Stimulated activated naive CD8-positive, alpha-beta T cell treated with anti-CD3 and anti-CD28 coated beads, Interleukin-15, amount 100 ng/mL, for 72 hours (primary cell): ENCODE results near the gene LRRC73.
"Not testable (repeated sequence)": the region's sequence is repeated elsewhere in the genome, so short reads cannot be mapped to it uniquely, and the experiment has no call there.

Experiments
- ATAC-seq: fragments of 150-1000 bp; cut with Tn5 transposase; 2 replicates; pipeline ENCODE4 v1.10.0; 2021; ENCODE audit warnings: mild to moderate bottlenecking, moderate library complexity
- DNase-seq, 2 donors: peaks; one replicate each; pipeline ENCODE4 v3.0.0; 2021 to 2022
- H3K27ac Mint-ChIP-seq, 2 donors: one replicate each; pipeline ENCODE4 v1.8.0; 2022; ENCODE audit warnings: mild to moderate bottlenecking in 2 of 2, mixed read lengths in 2 of 2, moderate library complexity in 2 of 2
- H3K27me3 Mint-ChIP-seq: one replicate; pipeline ENCODE4 v1.8.0; 2022; ENCODE audit warnings: mixed read lengths
- H3K4me1 Mint-ChIP-seq: one replicate; pipeline ENCODE4 v1.8.0; 2022; ENCODE audit warnings: mild to moderate bottlenecking, mixed read lengths
- H3K4me3 Mint-ChIP-seq, 2 donors: one replicate each; pipeline ENCODE4 v1.8.0; 2022; ENCODE audit warnings: mild to moderate bottlenecking in 2 of 2, mixed read lengths in 2 of 2, moderate library complexity in 1 of 2
- H3K9me3 Mint-ChIP-seq, 2 donors: one replicate each; pipeline ENCODE4 v1.8.0; 2022; ENCODE audit warnings: mixed read lengths in 2 of 2

Gene LRRC73

GRCh38 chr6:43502666-43503065, 7.5 kb downstream of the LRRC73 start:
- Mint-ChIP-seq H3K9me3 (no peaks in the 10 kb centered on the region), H3K27me3 (peaks cover 6% of the 10 kb centered on the region), H3K4me3 (no peak overlapping the region), H3K4me1 (peaks cover 11% of the 10 kb centered on the region), H3K27ac (no peak overlapping the region)
- ATAC-seq (no peak), DNase-seq (no peak)

GRCh38 chr6:43500921-43501320, 9.2 kb downstream of the LRRC73 start:
- Mint-ChIP-seq H3K27ac (peak overlapping the region in 1 of 2 donors; percentile 23), H3K9me3 (no peaks in the 10 kb centered on the region), H3K27me3 (no peaks in the 10 kb centered on the region), H3K4me3 (no peak overlapping the region), H3K4me1 (no peaks in the 10 kb centered on the region)
- ATAC-seq (no peak), DNase-seq (no peak)

DNA sequence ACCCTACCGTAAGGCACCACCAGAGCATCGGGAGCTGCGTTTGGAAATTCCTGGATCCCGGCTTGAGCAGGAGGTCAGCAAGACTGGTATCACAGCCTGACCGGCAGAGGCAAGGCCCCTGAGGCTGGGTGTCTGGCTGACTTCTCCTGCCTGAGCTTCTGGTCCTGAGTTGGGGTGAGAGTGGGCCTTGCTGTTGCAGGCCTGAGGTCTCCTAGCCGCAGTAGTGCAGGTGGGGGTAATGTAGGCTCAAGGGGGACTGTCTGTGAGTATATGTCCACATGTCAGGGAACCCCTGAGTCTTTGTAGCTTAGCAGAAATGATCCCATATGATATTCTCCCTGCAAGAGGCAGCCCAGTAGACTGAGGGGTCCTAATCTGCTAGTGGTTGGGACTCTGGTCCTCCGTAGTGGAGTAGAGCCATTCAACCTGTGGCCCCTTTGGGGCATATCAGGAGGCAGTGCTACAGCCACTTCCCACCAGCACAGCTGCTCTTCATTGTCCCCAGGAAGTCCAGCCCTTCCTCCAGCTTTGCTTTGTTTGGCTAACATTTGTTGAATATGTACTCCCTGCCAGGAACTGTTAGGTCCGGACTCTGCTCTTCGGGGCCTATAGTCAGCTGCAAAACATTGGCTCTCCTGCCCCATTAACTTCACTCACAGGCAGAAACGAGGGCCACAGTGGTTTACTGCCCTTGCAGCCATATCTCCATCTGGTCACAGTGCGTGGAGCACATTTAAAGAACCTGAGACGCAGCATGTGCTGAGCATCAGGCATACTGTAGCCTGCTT, 10.9 kb downstream of the LRRC73 start:
- no peak for ATAC-seq
- DNase-seq = no peak
- H3K9me3 Mint-ChIP-seq = no peaks in the 10 kb centered on the region
- H3K4me1 Mint-ChIP-seq = peaks cover 14% of the 10 kb centered on the region
- H3K27ac Mint-ChIP-seq = no peak overlapping the region
- no peak overlapping the region for H3K4me3 Mint-ChIP-seq
- no peaks in the 10 kb centered on the region for H3K27me3 Mint-ChIP-seq

DNA sequence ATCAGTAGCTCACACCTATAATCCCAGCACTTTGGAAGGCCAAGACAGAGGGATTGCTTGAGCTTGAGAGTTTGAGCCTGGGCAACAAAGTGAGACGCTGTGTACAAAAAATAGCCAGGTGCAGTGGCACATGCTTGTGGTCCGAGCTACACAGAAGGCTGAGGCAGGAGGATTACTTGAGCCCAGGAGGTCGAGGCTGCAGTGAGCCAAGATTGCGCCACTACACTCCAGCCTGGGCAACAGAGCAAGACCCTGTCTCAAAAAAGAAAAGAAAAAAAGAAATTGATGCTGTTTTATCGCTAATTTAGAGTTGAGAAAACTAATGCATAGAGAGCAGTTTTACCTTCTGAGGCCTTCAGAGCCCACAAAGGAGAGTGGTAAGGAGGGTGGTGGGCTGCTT, 11.9 kb downstream of the LRRC73 start:
- DNase-seq, H3K4me3 Mint-ChIP-seq, H3K27me3 Mint-ChIP-seq, H3K9me3 Mint-ChIP-seq, ATAC-seq, H3K27ac Mint-ChIP-seq: not testable (repeated sequence)
- H3K4me1 Mint-ChIP-seq = peaks cover 22% of the 10 kb centered on the region

DNA sequence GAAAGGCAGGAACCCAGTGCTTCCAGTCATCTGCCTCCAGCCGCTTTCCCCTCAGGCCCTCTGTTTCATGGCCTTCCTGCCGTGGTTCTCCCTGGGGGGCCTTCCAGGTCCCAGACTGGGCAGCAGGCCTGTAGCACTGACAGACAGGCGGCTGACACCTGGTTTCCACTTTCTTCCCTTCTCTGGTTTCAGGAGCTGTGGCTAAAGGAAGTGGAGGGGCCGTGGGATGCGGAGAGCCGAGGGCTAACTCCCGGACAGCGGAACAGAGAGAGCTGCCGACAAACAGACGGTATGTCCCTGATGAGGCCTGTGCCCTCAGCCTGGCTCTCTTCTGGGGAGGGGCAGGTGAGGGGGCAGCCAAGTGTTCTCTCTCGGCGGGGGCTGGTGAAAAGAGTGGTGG, 12.5 kb downstream of the LRRC73 start:
- H3K4me3 Mint-ChIP-seq = no peak overlapping the region
- H3K9me3 Mint-ChIP-seq = no peaks in the 10 kb centered on the region
- ATAC-seq (no peak), DNase-seq (no peak)
- peak overlapping the region in 1 of 2 donors; percentile 57 for H3K27ac Mint-ChIP-seq
- peaks cover 27% of the 10 kb centered on the region for H3K4me1 Mint-ChIP-seq
- no peaks in the 10 kb centered on the region for H3K27me3 Mint-ChIP-seq

GRCh38 chr6:43497129-43497396, 13.1 kb downstream of the LRRC73 start:
- ATAC-seq = no peak
- DNase-seq = no peak
- Mint-ChIP-seq H3K27ac (no peak overlapping the region), H3K27me3 (no peaks in the 10 kb centered on the region), H3K4me1 (peaks cover 27% of the 10 kb centered on the region), H3K4me3 (no peak overlapping the region), H3K9me3 (no peaks in the 10 kb centered on the region)

GRCh38 chr6:43496370-43497128, 13.6 kb downstream of the LRRC73 start:
- ATAC-seq (no peak), DNase-seq (no peak)
- H3K4me1 Mint-ChIP-seq = peaks cover 27% of the 10 kb centered on the region
- H3K27me3 Mint-ChIP-seq = no peaks in the 10 kb centered on the region
- no peaks in the 10 kb centered on the region for H3K9me3 Mint-ChIP-seq
- no peak overlapping the region for H3K4me3 Mint-ChIP-seq
- H3K27ac Mint-ChIP-seq = no peak overlapping the region

DNA sequence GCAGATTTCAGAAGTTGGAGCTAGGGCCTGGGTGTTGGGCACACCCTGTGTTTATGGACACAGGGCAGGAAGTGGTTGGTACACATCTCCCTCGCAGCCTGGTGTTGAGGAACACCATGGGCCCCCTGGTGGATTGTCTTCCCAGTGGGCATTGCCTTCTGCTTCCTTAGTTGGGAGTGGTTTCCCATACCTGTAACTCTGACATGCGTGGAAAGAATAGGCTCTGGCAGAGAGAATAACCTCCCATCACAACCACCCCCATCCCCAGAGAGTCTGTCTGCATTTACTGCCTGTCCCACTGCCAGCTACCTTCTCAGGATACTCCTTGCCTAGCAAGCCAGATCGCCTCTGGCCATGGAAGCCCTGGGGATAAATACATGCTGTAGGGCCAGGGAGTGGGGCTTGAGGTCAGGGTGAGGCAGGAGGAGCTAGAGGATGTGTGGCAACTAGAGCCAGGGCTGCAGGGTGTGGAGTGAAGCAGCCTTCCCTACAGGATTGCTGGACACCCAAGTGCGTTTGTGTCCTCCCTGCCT, 14.7 kb downstream of the LRRC73 start:
- DNase-seq = no peak
- H3K4me1 Mint-ChIP-seq = peaks cover 27% of the 10 kb centered on the region
- H3K27ac Mint-ChIP-seq = peak overlapping the region in 1 of 2 donors; percentile 64
- peak; percentile 43 for ATAC-seq
- H3K4me3 Mint-ChIP-seq = no peak overlapping the region
- H3K27me3 Mint-ChIP-seq = no peaks in the 10 kb centered on the region
- H3K9me3 Mint-ChIP-seq = no peaks in the 10 kb centered on the region

DNA sequence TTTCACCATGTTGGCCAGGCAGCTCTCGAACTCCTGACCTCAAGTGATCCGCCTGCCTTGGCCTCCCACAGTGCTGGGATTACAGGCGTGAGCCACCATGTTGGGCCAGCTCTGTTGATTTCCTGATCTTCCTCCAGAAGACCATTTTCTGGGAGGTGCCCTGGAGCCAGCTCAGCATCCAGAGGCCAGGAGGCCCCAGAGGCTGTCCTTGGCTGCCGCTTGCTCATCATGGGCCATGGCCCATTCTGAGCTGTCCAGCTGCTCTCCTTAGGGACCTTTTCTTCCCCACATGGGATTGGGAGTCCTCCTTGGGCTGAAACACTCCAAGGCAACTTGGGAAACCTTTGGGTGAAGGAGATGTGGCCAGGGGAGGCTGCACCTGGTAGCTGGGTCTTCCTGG, 15.4 kb downstream of the LRRC73 start:
- DNase-seq (no peak), ATAC-seq (no peak)
- Mint-ChIP-seq H3K4me1 (peaks cover 33% of the 10 kb centered on the region), H3K27ac (peak overlapping the region in 1 of 2 donors; percentile 64), H3K9me3 (no peaks in the 10 kb centered on the region), H3K27me3 (no peaks in the 10 kb centered on the region), H3K4me3 (peak overlapping the region in 1 of 2 donors; percentile 1)

DNA sequence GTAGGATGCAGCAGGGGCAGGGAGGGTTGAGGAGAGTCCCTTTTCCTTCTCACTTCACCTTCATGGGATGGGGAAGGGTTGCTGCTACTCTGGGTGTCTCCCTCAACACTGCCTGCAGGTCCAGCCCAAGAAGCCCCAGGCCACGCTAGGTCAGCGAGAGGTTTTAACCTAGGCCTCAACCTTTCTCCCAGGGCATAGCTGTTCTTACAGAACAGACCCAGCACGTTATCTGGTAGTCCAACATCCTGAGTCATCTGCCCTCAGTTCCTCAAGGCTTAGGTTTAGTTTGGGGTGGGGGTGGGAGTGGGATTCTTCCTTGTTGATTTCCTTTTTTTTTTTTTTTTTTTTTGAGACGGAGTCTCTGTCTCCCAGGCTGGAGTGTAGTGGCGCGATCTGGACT, 15.8 kb downstream of the LRRC73 start:
- no peaks in the 10 kb centered on the region for H3K9me3 Mint-ChIP-seq

GRCh38 chr6:43493833-43494232, 16.3 kb downstream of the LRRC73 start:
- H3K27me3 Mint-ChIP-seq = no peaks in the 10 kb centered on the region
- H3K9me3 Mint-ChIP-seq = no peaks in the 10 kb centered on the region
- ATAC-seq = no peak
- no peak overlapping the region for H3K27ac Mint-ChIP-seq
- no peak for DNase-seq
- H3K4me1 Mint-ChIP-seq = peaks cover 40% of the 10 kb centered on the region
- H3K4me3 Mint-ChIP-seq = no peak overlapping the region

More for the DNA sequence above, 15.8 kb downstream of the LRRC73 start:
- ATAC-seq (no peak), DNase-seq (no peak)
- H3K4me3 Mint-ChIP-seq = no peak overlapping the region
- peaks cover 35% of the 10 kb centered on the region for H3K4me1 Mint-ChIP-seq
- H3K27ac Mint-ChIP-seq = no peak overlapping the region
- no peaks in the 10 kb centered on the region for H3K27me3 Mint-ChIP-seq

GRCh38 chr6:43493230-43493629, 16.9 kb downstream of the LRRC73 start:
- no peaks in the 10 kb centered on the region for H3K9me3 Mint-ChIP-seq

DNA sequence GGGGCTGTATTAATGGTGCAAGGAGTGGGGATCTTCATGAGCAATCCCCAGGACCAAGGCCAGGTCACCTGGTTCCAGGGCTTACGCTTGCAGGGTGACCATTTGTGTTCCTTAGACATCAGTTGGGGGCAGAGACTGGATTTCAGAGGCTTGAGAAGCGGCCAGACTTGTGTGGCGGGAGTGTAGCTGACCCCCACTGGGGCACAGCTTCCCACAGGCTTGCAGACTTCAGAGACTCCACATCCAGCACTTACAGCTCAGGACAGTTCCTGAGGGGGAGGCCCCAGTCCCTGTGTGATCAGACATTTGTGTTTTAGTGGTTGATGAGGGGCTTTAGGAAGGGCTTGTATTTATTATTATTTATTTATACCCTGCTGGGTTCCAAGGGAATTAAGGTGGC, 17.5 kb downstream of the LRRC73 start:
- H3K9me3 Mint-ChIP-seq = no peaks in the 10 kb centered on the region
- DNase-seq = no peak
- peak overlapping the region in 1 of 2 donors; percentile 23 for H3K27ac Mint-ChIP-seq
- H3K27me3 Mint-ChIP-seq = no peaks in the 10 kb centered on the region
- no peak overlapping the region for H3K4me3 Mint-ChIP-seq
- peaks cover 40% of the 10 kb centered on the region for H3K4me1 Mint-ChIP-seq
- ATAC-seq = no peak

More at GRCh38 chr6:43493230-43493629, 16.9 kb downstream of the LRRC73 start:
- H3K27ac Mint-ChIP-seq = no peak overlapping the region
- ATAC-seq = no peak
- H3K4me3 Mint-ChIP-seq = no peak overlapping the region
- DNase-seq = no peak
- no peaks in the 10 kb centered on the region for H3K27me3 Mint-ChIP-seq
- H3K4me1 Mint-ChIP-seq = peaks cover 40% of the 10 kb centered on the region

GRCh38 chr6:43491750-43492661, 18.1 kb downstream of the LRRC73 start:
- no peak for ATAC-seq
- no peaks in the 10 kb centered on the region for H3K9me3 Mint-ChIP-seq
- peak overlapping the region in 1 of 2 donors; percentile 20 for H3K27ac Mint-ChIP-seq
- H3K4me1 Mint-ChIP-seq = peaks cover 40% of the 10 kb centered on the region
- H3K4me3 Mint-ChIP-seq = no peak overlapping the region
- no peak for DNase-seq
- no peaks in the 10 kb centered on the region for H3K27me3 Mint-ChIP-seq

GRCh38 chr6:43490523-43490939, 19.6 kb downstream of the LRRC73 start:
- Mint-ChIP-seq H3K27ac (peak overlapping the region in 1 of 2 donors; percentile 45), H3K27me3 (no peaks in the 10 kb centered on the region), H3K9me3 (no peaks in the 10 kb centered on the region), H3K4me3 (no peak overlapping the region), H3K4me1 (peaks cover 38% of the 10 kb centered on the region)
- ATAC-seq (no peak), DNase-seq (no peak)
